GM12873 (cell line): Measurements from ENCODE around the gene TOX3.

ENCODE experiments used
- CTCF ChIP-seq: IDR thresholded peaks from 2 replicates; pipeline ENCODE4 v1.5.1; 2012; ENCODE audit warnings: low read depth, mild to moderate bottlenecking, moderate library complexity, low read length, control low read depth; ENCODE audit not compliant: insufficient read depth; ENCODE audit errors: missing control alignments

The TOX3 gene

DNA sequence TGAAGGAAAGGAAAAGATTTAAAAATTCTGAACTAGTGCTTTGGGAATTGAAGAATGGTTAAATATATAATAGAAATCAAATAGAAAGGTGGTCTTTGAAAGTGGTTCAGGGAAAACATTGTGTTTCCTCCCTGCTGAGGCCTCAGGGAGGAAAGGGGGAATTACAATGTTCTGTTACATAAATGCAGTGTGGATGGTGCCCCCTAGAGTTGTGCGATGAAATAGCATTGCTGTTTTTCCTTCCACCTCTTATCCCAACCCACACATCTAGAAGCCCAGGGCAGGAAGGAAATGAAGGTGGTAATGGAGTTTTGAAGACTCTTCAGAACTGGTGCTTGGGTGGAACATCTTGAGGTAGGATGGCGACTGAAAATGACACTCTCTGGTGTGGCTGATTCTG, 6.4 kb upstream of the TOX3 start:
- TF ChIP-seq CTCF = peak; percentile 40

DNA sequence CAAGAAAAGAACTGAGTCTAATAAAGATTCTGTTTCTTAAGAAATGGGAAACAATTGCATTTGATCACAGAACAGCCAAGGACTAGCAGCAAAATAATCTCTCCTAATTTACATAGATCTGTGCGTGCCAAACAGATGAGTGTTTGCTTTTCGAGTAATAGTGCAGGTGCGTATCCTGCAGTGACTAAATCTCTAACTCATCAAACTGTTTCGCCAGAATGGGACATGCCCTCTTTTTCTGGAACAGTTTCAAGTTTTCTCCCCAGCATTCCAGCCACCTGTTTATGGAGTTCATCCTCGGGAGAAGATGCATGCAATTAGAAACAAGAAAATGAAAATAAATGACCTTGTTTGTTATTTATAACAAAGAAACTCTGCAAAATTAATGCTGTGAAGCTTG, 5.7 kb upstream of the TOX3 start:
- TF ChIP-seq CTCF = no peak

DNA sequence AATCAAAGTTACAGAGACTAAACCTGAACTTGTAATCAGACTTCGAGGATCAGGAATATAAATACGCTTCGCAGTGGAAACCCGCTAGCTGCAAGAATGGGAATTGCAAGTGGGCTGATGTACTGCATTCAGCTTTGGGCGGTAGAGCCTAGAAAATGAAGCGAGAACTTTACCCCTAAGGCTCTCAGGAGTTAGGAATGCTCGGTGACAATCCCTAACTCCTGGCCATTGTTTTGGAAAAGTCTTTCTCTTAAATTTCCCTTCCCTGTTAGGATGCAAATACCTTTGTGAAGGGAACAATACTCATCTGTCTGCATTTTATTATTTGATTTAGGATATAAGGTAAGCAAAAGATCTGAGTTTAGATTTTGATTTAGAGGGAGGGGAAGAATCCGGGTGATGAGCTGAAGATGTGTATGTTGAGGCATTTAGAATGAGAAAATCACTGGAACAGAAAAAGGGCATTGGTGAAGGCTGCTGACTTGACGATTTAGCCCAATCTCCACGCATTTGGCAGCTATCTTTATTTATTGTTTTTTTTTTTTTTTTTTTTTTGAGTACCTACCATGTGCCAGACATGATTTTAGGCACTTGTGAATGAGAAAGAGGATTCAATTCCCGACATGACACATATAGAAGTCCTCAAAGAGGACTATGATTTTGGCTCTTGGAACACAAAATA, 2.2 kb upstream of the TOX3 start:
- TF ChIP-seq CTCF = peak; percentile 33

GRCh38 chr16:52548261-52549010, 1.5 kb upstream of the TOX3 start:
- TF ChIP-seq CTCF = no peak

DNA sequence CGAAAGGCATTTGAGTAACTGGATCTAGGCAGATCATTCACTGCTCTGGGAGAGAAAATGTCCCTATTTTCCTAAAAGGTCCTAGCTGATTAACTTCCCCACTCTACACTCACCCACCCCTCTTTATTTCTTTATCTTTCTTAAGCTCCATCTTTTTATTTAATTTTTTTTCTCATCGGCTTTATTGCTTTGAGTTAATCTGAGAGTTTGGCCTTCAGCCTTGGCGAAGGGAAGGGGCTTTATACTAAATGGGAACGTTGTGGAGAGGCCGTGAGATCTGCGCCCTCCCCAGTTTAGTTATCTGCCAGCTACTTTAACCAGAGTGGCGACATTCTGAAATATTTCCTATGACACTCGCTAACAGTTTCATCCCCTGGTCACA, 882 bp upstream of the TOX3 start:
- TF ChIP-seq CTCF = no peak

GRCh38 chr16:52546291-52547003, 496 bp downstream of the TOX3 start:
- TF ChIP-seq CTCF = no peak

GRCh38 chr16:52545898-52546266, 1.1 kb downstream of the TOX3 start:
- TF ChIP-seq CTCF = no peak
